PC-3 (cell line): ENCODE data around the gene PLEKHA3. TPM values are rescaled to one million over a fixed set of nuclear protein-coding genes. Genes with fewer than 3 reads are reported as not detected.

Experiments
- ATAC-seq: fragments of 200-7000 bp; cut with Tn5 transposase; 2 replicates; pipeline ENCODE4 v1.9.1; 2020; ENCODE audit warnings: mild to moderate bottlenecking, moderate library complexity
- BruUV-seq: library from RNA; stranded (reverse); fragments of 400-500 nt; replicated peaks from 2 replicates; lab custom pipeline; 2021; lab: Mats Ljungman, UMichigan
- CTCF ChIA-PET: fragments of 300-600 bp; sonication (Branson Sonifier 250); formaldehyde crosslinking; loops from one replicate; lab custom pipeline; 2022; ENCODE audit warnings: antibody characterized with exemption; lab: Charles Lee
- POLR2A ChIA-PET: fragments of 300-600 bp; sonication (Branson Sonifier 250); formaldehyde crosslinking; loops from one replicate; lab custom pipeline; 2022; ENCODE audit warnings: antibody characterized with exemption; ENCODE audit not compliant: unreplicated experiment; lab: Charles Lee
- DNase-seq: peaks from one replicate; pipeline ENCODE4 v3.0.0-alpha.2; 2015
- H2AFZ ChIP-seq: fragments of 300-600 bp; sonication (generic); 2 replicates; pipeline ENCODE4 v1.6.0; 2016; ENCODE audit warnings: antibody characterized with exemption, low read length
- H3F3A ChIP-seq: fragments of 300-600 bp; sonication (generic); one replicate; pipeline ENCODE4 v1.6.0; 2017; ENCODE audit warnings: antibody characterized with exemption, low read length, control low read depth, mild to moderate bottlenecking; ENCODE audit not compliant: unreplicated experiment
- H3K27ac ChIP-seq: fragments of 300-600 bp; sonication (generic); 2 replicates; pipeline ENCODE4 v1.5.1; 2016; ENCODE audit warnings: mild to moderate bottlenecking, low read length
- H3K27me3 ChIP-seq: fragments of 300-600 bp; sonication (generic); 2 replicates; pipeline ENCODE4 v1.6.1; 2016; ENCODE audit warnings: low read length, mixed read lengths
- H3K36me3 ChIP-seq: fragments of 300-600 bp; sonication (generic); 2 replicates; pipeline ENCODE4 v1.6.1; 2016; ENCODE audit warnings: low read depth, mixed run types, low read length, mixed read lengths
- H3K4me1 ChIP-seq: fragments of 300-600 bp; sonication (generic); 2 replicates; pipeline ENCODE4 v1.5.1; 2016; ENCODE audit warnings: low read length; ENCODE audit not compliant: insufficient read depth
- H3K4me2 ChIP-seq: fragments of 300-600 bp; sonication (generic); 2 replicates; pipeline ENCODE4 v1.6.0; 2016; ENCODE audit warnings: low read length
- H3K4me3 ChIP-seq: fragments of 300-600 bp; sonication (generic); 2 replicates; pipeline ENCODE4 v1.5.1; 2016; ENCODE audit warnings: mild to moderate bottlenecking, low read length, mixed read lengths
- H3K79me2 ChIP-seq: fragments of 300-600 bp; sonication (generic); 2 replicates; pipeline ENCODE4 v1.6.1; 2017; ENCODE audit warnings: low read length, mixed read lengths
- H3K9ac ChIP-seq: fragments of 300-600 bp; sonication (generic); 2 replicates; pipeline ENCODE4 v1.6.0; 2016; ENCODE audit warnings: mild to moderate bottlenecking, low read length
- H3K9me2 ChIP-seq: fragments of 300-600 bp; sonication (generic); replicated peaks from 2 replicates; pipeline ENCODE4 v1.6.1; 2016; ENCODE audit warnings: mixed run types, low read length, mixed read lengths
- H3K9me3 ChIP-seq: fragments of 300-600 bp; sonication (generic); 2 replicates; pipeline ENCODE4 v1.6.1; 2016; ENCODE audit warnings: low read length, mixed read lengths
- H4K20me1 ChIP-seq: fragments of 300-600 bp; sonication (generic); 2 replicates; pipeline ENCODE4 v1.6.1; 2016; ENCODE audit warnings: low read length, mixed read lengths
- EZH2 ChIP-seq: fragments of 300-600 bp; sonication (generic); IDR thresholded peaks from one replicate; pipeline ENCODE4 v1.6.1; 2017; ENCODE audit warnings: antibody characterized with exemption, mild to moderate bottlenecking, low read length; ENCODE audit not compliant: unreplicated experiment
- EZH2phosphoT487 ChIP-seq: fragments of 300-600 bp; sonication (generic); IDR thresholded peaks from 2 replicates; pipeline ENCODE4 v1.6.1; 2018; ENCODE audit warnings: mild to moderate bottlenecking, antibody characterized with exemption, low read length, borderline replicate concordance
- intact Hi-C: fragments of 100-400 bp; cut with micrococcal nuclease; formaldehyde crosslinking; loops from 2 replicates; pipeline ENCODE4 v1.9.0; 2023
- total RNA-seq: library from RNA; depleted of rRNA; stranded (reverse); fragments of >200 nt; gene quantifications from 2 replicates; pipeline ENCODE4 v1.2.3, GENCODE V29; 2014
- TF ChIP-seq, protein P1 (sequence below): fragments of 300-600 bp; sonication (generic); conservative IDR thresholded peaks from 2 replicates; pipeline ENCODE4 v1.5.1; 2017; ENCODE audit warnings: antibody characterized with exemption, low read depth, mild to moderate bottlenecking, low read length

The PLEKHA3 gene
- total RNA-seq, 1 experiment from 2014 or later, result 16.7 TPM

DNA sequence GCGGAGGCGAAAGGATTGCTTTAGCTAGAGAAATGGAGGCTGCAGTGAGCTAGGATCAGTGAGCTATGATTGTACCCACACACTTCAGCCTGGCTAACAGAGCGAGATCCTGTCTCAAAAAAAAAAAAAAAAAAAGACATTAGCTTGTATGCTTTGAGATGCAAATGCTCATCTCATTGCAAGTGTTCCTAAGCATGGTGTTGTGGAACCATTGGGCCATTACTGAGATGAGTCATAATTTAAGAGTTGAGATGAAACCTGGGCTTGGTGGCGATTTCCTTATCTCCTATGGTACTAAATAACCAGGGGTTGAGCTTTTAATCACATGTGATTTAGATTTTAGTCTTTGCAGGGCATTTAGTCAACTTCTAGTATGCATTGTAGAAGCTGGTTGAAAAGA is 2.2 kb downstream of the PLEKHA3 start:
- Histone ChIP-seq H3K9me2 (no peaks in the 10 kb centered on the region), H3F3A (no peaks in the 10 kb centered on the region), H4K20me1 (peaks cover 22% of the 10 kb centered on the region), H2AFZ (no peak overlapping the region), H3K27ac (no peak overlapping the region), H3K79me2 (peaks cover 64% of the 10 kb centered on the region), H3K36me3 (peaks cover 7% of the 10 kb centered on the region; the same call in 1 of the 2 replicates), H3K4me3 (peak overlapping the region; percentile 98; the same call in 1 of the 2 replicates), H3K4me1 (peaks cover 44% of the 10 kb centered on the region), H3K27me3 (no peaks in the 10 kb centered on the region), H3K9me3 (no peaks in the 10 kb centered on the region), H3K4me2 (peak overlapping the region; percentile 97), H3K9ac (no peak overlapping the region)
- intact Hi-C loops, result no loop called here
- POLR2A ChIA-PET, result interaction anchor here (0.5 to 0.6 kb wide), 2 partner anchors 25 to 478 kb away, joined by 3 to 4 read pairs; no protein-coding TSS in a partner anchor
- ATAC-seq (no peak), DNase-seq (no peak)
- CTCF ChIA-PET, result interaction anchor here (0.6 to 0.7 kb wide), 2 partner anchors 63 to 90 kb away, joined by 7 to 9 read pairs; no protein-coding TSS in a partner anchor
- no TSS peak for BruUV-seq
- TF ChIP-seq EZH2 (no peak), EZH2phosphoT487 (no peak)
- TF ChIP-seq, protein P1, sequence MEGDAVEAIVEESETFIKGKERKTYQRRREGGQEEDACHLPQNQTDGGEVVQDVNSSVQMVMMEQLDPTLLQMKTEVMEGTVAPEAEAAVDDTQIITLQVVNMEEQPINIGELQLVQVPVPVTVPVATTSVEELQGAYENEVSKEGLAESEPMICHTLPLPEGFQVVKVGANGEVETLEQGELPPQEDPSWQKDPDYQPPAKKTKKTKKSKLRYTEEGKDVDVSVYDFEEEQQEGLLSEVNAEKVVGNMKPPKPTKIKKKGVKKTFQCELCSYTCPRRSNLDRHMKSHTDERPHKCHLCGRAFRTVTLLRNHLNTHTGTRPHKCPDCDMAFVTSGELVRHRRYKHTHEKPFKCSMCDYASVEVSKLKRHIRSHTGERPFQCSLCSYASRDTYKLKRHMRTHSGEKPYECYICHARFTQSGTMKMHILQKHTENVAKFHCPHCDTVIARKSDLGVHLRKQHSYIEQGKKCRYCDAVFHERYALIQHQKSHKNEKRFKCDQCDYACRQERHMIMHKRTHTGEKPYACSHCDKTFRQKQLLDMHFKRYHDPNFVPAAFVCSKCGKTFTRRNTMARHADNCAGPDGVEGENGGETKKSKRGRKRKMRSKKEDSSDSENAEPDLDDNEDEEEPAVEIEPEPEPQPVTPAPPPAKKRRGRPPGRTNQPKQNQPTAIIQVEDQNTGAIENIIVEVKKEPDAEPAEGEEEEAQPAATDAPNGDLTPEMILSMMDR, result no peak

DNA sequence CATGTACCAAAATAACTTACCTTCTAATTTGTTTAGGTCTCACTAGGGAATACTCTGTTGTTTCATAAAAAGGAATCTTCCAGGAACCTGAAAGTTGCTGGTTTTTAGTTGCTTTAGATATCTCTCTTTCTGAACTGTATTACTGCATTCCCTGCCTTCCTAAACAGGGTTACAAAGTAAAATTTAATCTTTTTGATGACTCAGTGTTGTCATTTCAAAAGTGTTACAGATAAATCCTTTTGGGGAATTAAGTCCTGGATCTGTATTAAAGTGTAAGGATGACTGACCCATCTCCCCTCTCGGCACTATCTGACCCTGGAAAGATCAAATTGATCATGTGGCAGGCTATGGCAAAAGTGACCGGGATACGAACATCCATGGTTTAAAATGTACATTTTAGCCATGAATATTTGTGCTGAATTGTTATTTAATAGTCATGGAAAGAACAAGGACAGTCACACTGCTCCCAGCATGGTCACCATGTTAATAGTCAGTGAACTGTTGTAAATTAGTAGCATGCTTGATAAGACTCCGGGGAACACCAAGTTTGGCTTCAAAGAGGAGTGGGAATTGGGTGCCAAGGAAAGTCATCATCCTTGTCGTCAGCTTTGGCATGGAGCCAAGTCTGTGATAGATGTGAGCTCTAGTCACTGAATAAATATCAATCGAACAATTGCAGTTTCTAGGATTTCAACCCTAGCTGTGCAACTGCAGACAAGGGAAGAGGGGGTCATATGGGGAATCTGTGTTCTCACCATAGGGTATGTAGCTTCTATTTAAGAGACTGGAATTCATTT is 4.2 kb downstream of the PLEKHA3 start:
- Histone ChIP-seq H3K4me3 (no peak overlapping the region), H3K79me2 (peaks cover 62% of the 10 kb centered on the region), H3K9me2 (no peaks in the 10 kb centered on the region), H2AFZ (no peak overlapping the region), H3K27me3 (no peaks in the 10 kb centered on the region), H3K9ac (no peak overlapping the region), H3K9me3 (no peaks in the 10 kb centered on the region), H3F3A (no peaks in the 10 kb centered on the region), H4K20me1 (peaks cover 22% of the 10 kb centered on the region), H3K36me3 (peaks cover 7% of the 10 kb centered on the region; the same call in 1 of the 2 replicates), H3K4me2 (peak overlapping the region; percentile 24), H3K4me1 (peaks cover 37% of the 10 kb centered on the region), H3K27ac (no peak overlapping the region)
- no peak for TF ChIP-seq EZH2phosphoT487
- no peak for TF ChIP-seq EZH2
- TF ChIP-seq, protein P1, result no peak
- POLR2A ChIA-PET, result interaction anchor here (0.6 kb wide), 1 partner anchor 33 kb away, joined by 4 read pairs; the partner anchor contains the start of genes PJVK and PRKRA
- ATAC-seq (no peak), DNase-seq (peak; percentile 82)
- intact Hi-C loops, result no loop called here
- BruUV-seq, result no TSS peak
- CTCF ChIA-PET, result no interaction called here
